Measurements from ENCODE around the gene PSMB1.

Gene PSMB1

DNA sequence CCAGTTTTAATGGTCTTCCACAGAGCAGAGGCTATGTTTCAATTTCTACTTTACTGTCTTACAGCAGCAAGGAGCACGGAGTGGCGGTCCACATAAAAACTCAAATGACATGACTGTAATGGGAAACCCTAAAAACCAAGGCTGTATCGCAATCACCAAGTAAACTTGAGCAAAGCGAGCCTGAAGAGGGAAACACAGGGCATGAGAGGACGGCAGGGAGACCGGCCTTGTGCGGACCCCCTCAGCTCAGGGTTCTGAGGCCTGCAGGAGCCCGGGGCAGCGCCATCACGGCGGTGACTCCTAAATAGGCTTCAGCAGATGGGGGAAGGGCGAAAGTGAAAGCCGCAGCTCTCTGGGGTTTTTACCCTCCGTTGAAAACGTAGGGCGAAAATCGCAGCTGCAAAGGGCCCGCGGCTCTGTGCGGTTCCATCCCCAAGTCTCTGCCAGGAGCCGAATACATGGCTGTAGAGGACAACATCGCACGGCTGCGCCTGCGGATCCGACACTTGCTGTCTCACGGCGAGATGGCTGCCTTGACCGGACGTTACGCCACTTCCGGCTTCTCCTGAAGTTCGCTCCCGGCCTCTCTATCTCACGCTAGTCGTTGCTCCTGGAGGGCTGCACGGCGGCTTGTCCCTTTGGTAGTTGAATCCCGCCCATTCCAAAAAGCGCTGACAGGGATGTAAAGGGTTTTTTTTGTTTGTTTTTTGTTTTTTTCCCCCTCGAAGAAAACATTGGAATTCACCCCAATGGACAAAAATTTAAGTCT lies at the start of gene PSMB1:
Gene PSMB1 (minus strand): TSS at position 543 of the 769 bp plus-strand sequence. CDS start 65 bp downstream, at position 478.
- DNase-seq, result peak; percentile 98

DNA sequence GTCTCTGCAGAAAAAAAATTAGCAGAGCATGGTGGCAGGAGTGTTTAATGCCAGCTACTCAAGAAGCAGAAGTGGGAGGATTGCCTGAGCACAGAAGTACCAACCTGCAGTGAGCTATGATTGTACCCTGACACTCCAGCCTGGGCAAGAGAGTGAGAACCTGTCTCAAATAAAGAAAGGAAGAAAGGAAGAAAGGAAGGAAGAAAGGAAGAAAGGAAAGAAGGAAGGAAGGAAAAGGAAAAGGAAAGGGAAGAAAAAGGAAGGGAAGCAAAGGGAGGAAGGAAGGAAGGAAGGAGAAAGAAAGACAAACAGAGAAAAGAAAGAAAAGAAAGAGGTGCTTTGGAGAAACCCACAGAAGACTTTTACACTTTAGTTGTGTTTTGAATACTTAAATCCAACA lies 44.2 kb upstream of the PSMB1 start:
- no peak for DNase-seq

DNA sequence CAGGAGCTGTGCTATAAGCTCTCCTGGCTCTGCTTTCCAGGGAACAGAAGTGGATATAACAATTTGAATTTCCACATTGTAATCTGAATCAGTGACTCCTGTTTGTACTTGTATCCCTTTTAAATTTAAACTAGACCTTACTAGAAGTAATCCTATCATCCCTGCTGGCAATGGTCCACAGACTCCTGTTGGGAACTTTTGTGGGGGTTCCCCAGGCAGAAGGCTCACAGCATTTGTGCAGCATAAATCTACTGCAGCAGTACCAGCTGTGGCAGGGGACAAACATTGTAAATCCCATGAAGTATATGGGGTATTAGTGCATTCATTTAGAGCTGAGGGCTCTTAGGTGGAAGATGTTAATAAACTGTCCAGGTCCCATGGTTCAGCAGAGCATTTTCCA lies 43.3 kb upstream of the PSMB1 start:
- no peak for DNase-seq

DNA sequence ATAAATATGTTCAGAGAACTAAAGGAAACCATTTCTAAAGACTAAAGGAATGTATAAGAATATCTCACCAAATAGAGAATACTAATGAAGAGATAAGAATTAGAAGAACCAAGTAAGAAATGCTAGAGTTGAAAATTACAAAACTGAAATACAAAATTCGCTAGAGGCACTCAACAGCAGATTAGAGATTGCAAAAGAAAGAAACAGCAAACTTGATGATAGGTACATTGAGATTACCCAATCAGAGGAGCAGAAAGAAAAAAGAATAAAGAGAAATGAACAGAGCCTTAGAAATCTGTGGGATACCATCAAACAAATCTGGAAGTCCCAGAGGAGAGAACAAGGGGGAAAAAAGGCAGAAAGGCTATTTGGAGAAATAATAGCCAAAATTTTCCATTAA lies 37.6 kb upstream of the PSMB1 start:
- no peak for DNase-seq

DNA sequence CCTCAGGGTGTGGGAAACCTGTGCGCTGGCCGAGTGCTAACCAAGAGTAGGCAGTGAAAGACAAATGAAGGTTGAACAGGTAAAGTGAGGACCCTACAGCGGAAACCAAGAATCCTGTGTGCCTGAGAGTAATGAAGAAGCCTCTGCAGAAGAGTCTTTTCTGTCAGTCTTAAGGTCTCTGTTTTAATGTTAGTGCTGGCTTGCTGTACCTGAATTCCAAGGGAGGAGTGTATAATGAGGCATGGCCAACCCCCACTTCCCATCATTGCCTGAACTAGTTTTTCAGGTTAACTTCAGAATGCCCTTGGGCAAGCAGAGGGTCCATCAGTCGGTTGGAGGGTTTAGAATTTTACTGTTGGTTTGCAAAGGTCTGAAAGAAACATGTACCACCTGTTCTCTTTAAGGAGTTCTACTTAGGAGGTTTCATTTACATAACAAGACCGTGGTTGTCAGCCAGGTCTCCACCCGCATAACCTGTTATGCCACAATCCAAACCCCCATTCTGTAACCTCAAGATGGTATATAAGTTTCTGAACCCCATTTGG lies 31.9 kb upstream of the PSMB1 start:
- DNase-seq, result no peak

DNA sequence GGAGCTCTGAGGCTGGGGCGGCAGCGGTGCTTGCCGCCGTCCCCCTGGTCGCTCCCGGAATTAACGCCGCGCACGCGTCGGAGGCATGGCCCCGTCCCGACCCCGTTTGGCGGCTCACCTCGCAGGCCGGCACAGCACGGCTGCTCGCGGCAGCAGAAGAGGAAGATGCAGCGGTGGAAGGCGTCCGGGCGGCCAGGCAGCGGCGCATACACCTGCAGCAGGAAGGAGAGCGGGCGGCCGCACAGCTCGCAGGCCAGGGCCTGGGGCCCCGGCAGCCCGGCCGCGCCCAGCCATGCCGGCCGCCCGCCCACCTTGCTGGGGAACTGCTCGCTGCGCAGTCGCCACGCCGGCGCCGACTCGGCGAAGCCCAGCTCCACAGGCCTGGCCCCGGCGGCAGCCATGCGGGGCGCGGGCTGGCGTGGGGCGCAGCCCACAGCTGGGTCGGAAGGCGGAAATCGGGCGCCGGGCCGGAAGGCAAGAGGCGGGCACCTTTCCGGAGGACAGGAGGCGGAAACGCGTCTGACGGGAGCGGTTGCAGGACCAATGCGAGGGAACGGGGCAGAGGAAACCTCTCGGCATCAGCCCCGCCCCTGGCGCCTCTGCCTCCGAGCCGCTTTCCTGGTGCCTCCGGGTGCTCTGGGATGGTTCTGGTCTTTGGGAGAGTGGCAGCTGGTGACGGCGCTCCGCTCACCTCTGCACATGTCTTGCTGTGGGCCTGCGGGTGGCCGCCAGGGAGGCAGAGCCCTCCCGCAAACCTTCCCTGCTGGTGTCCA lies 31.3 kb upstream of the PSMB1 start, which contains the start of gene PDCD2:
Gene PDCD2 (minus strand): TSS at position 457 of the 773 bp plus-strand sequence. CDS start 56 bp downstream, at position 401.
- DNase-seq, result peak; percentile 97

DNA sequence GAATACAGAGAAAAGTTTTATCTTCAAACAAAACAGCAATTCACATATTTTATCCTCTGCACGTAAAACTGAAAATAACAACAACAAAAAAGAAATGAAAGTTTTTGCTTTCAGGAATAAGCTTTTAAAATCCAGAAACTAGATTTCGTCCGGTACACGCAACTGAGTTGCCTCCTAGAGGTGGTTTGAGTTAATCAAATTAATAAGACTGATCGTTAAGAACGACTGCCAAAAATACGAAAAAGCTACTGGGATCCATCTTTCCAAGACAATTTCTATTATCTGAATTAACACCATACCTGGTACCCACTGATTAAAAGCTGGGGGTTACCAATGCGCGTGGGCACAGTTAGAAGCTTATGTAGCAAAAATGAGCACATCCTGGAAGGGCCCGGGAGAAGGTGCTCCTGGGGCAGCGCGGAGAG lies 30.7 kb upstream of the PSMB1 start:
- DNase-seq, result no peak

DNA sequence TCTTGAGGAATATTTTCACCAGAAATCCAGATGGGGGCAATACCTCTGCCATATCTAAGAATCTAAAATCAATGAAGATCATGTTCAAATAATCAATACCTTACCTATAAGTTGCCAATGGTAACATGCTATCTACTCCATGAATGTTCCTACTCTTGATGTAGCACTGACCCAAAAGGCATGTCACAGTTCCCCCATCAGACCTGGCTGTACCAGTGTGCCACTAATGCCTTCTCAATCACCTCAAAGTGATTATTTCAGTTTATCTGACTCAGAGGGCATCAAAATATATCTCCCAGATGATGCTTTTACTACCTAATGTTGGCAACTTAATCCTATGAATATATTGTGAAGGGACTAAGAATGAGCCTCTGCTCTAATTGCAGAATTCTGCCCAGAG lies 25.8 kb upstream of the PSMB1 start:
- no peak for DNase-seq

DNA sequence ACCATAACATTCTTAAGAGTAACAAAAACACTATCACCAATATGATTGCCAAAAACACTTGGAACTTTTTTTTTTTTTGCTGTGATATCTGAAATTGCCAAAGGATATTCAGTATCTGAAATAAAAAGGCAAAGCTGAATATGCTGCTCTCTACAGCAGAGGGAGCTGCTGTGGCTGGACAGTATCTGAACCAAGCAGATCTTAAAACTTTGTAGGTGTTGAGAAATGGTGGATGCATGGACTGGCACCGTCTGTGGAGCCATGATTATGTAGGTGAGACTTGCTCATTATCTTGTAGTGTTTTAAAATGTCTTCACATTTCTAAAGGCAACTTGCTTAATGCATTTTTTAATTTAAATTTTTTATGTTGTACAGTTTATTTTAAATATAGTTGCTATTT lies 22.1 kb upstream of the PSMB1 start:
- no peak for DNase-seq

DNA sequence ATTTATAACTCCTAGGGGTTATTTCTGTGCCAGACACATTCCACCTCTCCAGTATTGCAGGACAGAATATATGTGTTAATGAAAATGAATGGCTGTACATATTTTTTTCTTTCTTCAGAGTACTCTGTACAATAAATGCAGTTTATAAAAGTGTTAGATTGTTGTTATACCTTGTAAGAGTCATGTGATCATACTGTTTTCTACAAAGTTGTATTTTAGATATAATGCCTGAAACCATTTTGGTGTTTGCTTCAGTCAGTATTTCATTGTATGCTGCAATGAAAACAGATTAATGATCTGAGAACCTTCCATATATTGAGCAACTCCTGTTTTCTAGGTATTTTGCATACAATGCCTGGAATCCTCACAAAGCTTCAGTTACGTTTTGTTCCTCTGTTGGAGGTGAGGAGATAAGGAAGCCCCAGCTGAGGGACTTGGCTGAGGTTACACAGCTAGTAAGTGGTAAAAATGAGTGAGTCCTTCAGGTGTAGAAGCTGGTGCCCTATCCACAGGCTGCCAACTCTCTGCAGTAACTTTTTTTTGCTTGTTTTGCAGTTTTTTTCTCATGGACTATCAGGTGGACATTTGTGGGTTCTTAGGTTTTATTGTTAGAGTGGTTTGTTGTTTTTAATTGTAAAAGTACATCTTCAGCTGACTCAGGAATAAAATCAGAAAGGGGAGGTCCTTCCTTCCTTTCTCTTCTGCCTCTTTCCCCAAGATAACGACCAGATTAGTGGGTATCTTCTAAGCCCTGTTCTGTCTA lies 19.8 kb upstream of the PSMB1 start:
- no peak for DNase-seq

DNA sequence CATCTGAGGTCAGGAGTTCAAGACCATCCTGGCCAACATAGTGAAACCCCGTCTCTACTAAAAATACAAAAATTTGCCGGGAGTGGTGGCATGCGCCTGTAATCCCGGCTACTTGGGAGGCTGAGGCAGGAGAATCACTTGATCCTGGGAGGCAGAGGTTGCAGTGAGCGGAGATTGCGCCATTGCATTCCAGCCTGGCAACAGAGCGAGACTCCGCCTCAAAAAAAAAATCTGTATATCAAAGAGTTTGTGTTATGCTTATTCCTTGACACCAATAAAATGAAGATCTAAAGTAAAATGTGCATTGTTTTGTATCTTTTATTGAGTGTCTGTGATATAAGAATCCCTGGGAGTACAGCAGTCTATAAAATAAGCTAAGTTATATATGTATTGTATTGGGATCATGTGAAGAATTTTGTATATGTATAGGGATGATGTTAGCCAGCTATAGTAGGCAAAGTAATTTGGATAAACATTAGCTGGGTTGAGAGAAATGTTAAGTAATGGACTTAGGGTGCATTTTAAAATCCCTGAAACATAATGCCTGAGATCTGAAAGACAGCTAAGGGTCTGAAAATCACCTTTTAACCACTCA lies 11.9 kb upstream of the PSMB1 start:
- no peak for DNase-seq

DNA sequence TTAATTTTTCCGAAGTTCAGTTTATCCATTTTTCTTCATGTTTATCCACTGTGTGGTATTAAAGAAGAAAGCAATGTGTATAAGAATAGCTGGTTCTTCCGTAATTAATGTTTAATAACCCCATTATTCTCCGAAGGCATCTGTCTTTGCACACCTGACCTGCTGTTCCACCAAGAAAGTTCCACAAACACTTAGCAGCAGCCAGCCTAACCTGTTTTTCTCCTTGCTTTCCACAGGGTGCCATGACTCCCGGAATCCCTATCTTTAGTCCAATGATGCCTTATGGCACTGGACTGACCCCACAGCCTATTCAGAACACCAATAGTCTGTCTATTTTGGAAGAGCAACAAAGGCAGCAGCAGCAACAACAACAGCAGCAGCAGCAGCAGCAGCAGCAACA lies 8.4 kb upstream of the PSMB1 start:
- DNase-seq, result no peak

DNA sequence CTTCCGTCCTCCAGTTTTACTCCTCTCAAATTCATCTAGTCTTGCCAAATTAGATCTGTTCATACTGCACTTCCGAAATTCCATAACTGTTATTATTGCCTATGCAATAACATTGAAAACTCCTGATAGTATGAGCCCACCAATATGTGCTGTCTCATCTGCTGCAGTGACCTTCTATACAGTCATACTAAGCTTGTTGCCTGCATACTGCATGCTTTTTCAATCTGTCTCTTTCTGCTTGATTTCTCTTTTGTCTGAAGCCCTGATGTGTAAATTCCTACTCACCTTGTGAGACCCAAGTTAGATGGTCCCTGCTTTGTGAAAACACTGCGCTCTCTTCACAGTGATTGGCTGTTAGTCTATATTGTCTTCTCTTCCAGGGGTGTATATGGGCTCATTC lies 2.2 kb upstream of the PSMB1 start:
- no peak for DNase-seq

DNA sequence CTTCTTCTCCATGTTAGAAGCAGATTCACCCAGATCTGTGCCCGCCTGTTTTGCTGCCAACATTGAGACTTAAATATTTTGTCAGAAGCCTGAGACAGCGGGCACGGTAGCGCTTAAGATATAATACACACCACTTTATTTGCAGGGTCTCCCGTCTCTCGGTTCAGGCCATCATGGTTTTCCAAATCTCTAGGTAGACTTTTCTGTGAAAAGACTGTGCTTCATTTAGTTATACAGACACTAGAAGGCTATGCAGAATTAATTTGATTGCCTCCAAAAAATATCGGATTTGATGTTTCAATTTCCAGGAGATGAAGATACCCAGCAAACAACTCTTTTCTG lies 1.7 kb upstream of the PSMB1 start:
- DNase-seq, result no peak

DNA sequence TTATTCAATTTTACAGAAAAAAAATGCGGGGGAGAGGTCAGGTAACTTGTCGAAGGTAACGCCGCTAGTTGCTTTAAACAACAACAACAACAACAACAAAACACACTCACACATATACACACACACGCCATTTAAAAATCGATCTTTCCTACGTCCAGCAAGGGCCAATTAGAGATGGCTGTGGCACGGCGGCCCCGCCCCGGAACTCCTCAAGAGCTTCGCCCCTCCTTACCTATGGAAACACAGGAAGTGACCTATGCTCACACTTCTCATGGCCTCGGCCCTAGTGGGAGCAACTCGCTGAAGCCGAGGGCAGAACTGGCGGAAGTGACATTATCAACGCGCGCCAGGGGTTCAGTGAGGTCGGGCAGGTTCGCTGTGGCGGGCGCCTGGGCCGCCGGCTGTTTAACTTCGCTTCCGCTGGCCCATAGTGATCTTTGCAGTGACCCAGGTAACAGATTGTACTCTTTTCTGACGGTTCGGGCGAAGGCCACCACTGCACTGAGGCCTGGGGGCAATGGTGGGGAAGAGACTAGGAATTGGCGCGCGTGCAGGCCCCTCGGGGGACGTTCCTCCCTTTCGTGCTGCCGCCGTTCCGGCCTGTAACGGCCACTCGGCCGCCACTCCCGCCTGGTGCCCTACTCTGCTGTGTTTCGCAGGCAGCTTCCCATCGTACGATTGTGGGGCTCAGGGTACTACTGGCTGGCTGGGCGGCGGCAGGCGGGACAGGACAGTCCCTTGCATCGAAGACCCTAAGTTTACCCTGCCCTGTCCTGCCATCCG lies 1.1 kb upstream of the PSMB1 start, which contains the start of gene TBP:
Gene TBP (plus strand): TSS at position 357 of the 783 bp plus-strand sequence. CDS start 2,661 bp downstream, outside the sequence.
- peak; percentile 100 for DNase-seq

DNA sequence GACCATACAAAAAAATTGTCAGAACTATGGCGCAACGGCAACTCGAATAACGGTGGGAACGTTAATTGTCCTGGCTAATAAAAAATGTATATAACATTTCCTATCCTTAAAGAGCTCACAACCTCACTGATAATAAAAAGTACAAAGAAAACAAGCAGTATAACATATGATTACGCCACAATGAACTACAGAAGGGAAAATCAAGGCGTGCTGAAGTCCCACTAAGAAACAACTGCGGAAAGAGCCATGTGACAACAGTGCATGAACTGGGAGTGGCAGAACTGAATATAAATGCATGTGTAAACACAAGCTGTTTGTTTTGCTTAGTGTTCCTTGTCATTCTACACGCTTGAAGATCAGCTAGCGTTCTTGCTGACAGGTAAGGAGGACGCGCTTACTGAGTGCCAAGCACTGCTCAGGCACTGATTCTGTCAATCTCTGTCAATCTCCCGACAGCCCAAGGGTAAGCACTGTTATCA lies 466 bp upstream of the PSMB1 start:
- no peak for DNase-seq

DNA sequence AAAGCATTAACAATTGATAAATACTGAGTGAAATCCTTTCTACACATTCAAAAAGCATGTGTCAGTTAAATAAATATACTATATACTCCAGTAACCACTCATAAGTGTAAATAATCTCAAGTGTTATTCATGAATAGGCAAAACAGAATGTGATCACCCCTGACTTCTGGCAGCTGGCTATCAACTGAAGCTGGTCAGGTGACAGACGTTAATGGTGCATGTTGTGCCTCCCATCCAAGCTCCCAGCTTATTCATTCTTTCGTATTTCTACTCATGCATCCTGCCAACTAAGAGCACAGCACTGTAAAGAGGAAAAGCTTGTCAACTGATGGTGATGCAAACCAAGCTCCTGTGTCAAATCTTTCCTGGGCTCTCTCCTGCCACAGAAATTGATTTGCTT lies 7.7 kb downstream of the PSMB1 start:
- peak; percentile 76 for DNase-seq

DNA sequence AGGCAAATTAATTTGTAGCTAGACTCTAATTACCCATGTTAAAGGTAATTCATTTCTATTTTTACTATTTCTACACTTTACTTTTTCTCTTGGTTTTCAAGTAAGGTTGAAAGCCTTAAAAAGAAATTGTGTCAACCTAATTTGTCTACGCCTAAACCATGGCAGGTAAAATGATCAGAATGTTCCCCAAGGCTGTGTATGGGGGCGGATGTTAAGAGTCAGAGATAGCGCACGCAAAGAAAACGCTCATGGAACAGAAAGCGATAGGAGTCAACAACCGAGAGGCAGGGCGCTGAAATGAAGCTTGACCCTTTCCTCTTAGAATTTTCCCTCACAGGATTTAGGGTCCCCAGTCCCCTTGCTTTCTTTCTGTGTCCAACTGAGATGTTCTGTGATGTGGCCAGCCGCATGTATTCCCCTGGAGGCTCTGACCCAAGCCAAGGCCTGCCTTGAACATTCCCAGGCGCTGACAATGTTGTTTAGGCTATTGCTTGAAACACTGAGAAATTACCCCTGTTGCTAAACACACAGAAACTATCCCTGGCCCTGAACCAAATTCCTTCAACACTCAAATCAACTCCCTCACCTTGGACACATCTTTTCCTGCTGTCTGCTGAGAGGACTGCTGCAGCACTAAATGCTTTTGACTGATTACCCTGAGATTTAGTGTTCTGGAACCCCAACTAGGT lies 10.9 kb downstream of the PSMB1 start:
- DNase-seq, result no peak

DNA sequence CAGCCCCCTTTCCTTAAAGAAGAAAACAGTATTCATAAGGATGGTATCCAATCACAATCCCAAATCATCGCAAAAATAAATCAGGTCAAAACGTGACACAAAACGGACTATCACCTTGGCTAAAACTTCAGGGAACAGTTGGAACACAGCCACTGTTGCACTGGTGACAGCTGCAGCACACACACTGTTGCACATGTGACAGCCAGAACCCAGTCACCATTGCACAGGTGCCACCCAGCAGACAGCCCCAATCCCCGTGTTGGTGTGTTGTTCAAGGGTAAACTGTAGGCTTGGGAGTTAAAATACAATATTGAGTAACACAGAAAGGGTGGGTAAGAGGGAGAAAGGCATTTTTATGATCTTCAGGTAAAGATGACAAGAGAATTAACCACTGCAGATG lies 15.8 kb downstream of the PSMB1 start:
- no peak for DNase-seq

DNA sequence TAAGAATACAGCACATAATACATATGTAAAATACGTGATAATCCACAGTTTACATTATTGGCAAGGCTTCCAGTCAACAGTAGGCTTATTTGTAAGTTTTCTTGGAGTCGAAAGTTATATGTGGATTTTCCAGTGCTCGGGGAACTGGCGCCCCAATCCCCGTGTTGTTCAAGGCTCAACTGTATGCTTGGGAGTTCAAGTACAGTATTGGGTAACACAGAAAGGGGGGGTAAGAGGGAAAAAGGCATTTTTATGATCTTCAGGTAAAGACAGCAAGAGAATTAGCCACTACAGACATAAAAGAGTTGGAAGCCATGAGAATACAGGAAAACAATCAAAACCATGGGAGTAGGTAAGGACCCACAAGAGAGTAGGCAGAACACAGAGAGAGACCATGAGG lies 16.4 kb downstream of the PSMB1 start:
- DNase-seq, result no peak

DNA sequence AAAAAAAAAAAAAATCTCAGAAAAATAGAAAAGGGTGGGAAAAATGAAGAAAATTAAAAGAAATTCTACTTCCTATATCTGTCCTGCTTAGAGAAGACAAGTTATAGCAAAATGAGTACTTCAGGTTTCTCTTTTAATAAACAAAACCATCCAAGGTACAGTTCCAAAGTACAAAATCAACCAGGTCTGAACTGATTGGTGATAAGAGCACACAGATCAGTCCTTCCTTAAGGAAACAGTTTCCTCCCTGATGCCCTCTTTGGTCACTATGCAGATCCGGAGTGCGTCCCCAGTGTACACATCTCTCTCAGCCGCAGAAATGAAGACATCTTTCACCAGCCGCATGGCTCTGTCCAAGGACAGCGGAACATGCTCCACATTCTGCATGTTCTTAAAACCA lies 18.1 kb downstream of the PSMB1 start:
- no peak for DNase-seq
